GM12864 (cell line): ENCODE results near the gene MAGI1.

Experiments
- DNase-seq: peaks from one replicate; pipeline ENCODE4 v3.0.0-alpha.2; 2011; ENCODE audit warnings: low read depth
- H3K4me3 ChIP-seq: 2 replicates; pipeline ENCODE4 v1.5.1; 2011; ENCODE audit warnings: mild to moderate bottlenecking, low read depth, low read length, control low read depth
- CTCF ChIP-seq: IDR thresholded peaks from 2 replicates; pipeline ENCODE4 v1.5.1; 2011; ENCODE audit warnings: low read depth, mild to moderate bottlenecking, moderate library complexity, low read length, control low read depth, inconsistent platforms; ENCODE audit errors: missing control alignments

Gene MAGI1

GRCh38 chr3:65928110-65928509 lies 110.6 kb downstream of the MAGI1 start:
- no peak for DNase-seq
- no peak overlapping the region for H3K4me3 ChIP-seq
- no peak for TF ChIP-seq CTCF

GRCh38 chr3:65927576-65927975 lies 111.1 kb downstream of the MAGI1 start:
- no peak for DNase-seq
- H3K4me3 ChIP-seq = no peak overlapping the region
- TF ChIP-seq CTCF = no peak

GRCh38 chr3:65925254-65925954 lies 113.3 kb downstream of the MAGI1 start:
- no peak overlapping the region for H3K4me3 ChIP-seq
- DNase-seq = no peak
- TF ChIP-seq CTCF = no peak

GRCh38 chr3:65924762-65925161 lies 114.0 kb downstream of the MAGI1 start:
- no peak for DNase-seq
- no peak for TF ChIP-seq CTCF

GRCh38 chr3:65922441-65922840 lies 116.3 kb downstream of the MAGI1 start:
- DNase-seq = no peak
- no peak for TF ChIP-seq CTCF
- no peak overlapping the region for H3K4me3 ChIP-seq

More at GRCh38 chr3:65924762-65925161, 114.0 kb downstream of the MAGI1 start:
- no peak overlapping the region for H3K4me3 ChIP-seq

GRCh38 chr3:65919826-65920225 lies 118.9 kb downstream of the MAGI1 start:
- H3K4me3 ChIP-seq = no peak overlapping the region
- DNase-seq = no peak
- no peak for TF ChIP-seq CTCF

GRCh38 chr3:65915477-65915876 lies 123.2 kb downstream of the MAGI1 start:
- no peak overlapping the region for H3K4me3 ChIP-seq
- TF ChIP-seq CTCF = no peak
- DNase-seq = no peak
